HFF-Myc (cell line): ENCODE results near the gene COMT.
"Not testable (repeated sequence)": the region's sequence is repeated elsewhere in the genome, so short reads cannot be mapped to it uniquely, and the experiment has no call there.

Experiments
- DNase-seq: peaks from one replicate; pipeline ENCODE4 v3.0.0-alpha.2; 2011; ENCODE audit warnings: low read depth; ENCODE audit errors: extremely low read depth
- H3K4me3 ChIP-seq: replicated peaks from 2 replicates; pipeline ENCODE4 v1.5.1; 2011; ENCODE audit warnings: low read depth, mild to moderate bottlenecking, control low read depth, low read length
- CTCF ChIP-seq: IDR thresholded peaks from 2 replicates; pipeline ENCODE4 v1.5.1; 2012; ENCODE audit warnings: mild to moderate bottlenecking, low read depth, low read length, control low read depth; ENCODE audit errors: missing control alignments

Gene COMT

GRCh38 chr22:19903031-19903430, 38.5 kb upstream of the COMT start:
- DNase-seq = no peak
- TF ChIP-seq CTCF = no peak
- H3K4me3 ChIP-seq = no peak overlapping the region

GRCh38 chr22:19903513-19903912, 38.1 kb upstream of the COMT start:
- H3K4me3 ChIP-seq = no peak overlapping the region
- TF ChIP-seq CTCF = no peak
- no peak for DNase-seq

GRCh38 chr22:19904174-19904856, 37.3 kb upstream of the COMT start:
- H3K4me3 ChIP-seq = no peak overlapping the region
- no peak for DNase-seq
- no peak for TF ChIP-seq CTCF

DNA sequence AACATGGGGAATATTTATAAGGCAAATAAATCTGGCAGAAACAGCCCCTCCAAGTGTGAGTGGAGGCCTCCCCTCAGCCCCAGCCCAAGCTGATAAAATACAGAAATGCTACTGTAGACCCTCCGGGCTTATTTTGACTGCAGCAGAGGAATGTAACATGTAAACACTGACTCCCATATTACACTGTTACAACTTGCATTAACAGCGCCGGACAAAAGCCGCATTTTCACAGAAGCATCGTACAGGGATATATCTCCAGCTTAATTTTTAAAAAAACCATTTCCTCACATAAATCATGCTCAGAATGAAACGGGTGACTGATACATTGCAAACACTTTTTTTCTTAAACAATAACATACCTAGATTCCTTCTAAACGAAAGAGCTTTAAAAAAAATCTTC, 36.6 kb upstream of the COMT start:
- DNase-seq = no peak
- H3K4me3 ChIP-seq = no peak overlapping the region
- TF ChIP-seq CTCF = no peak

DNA sequence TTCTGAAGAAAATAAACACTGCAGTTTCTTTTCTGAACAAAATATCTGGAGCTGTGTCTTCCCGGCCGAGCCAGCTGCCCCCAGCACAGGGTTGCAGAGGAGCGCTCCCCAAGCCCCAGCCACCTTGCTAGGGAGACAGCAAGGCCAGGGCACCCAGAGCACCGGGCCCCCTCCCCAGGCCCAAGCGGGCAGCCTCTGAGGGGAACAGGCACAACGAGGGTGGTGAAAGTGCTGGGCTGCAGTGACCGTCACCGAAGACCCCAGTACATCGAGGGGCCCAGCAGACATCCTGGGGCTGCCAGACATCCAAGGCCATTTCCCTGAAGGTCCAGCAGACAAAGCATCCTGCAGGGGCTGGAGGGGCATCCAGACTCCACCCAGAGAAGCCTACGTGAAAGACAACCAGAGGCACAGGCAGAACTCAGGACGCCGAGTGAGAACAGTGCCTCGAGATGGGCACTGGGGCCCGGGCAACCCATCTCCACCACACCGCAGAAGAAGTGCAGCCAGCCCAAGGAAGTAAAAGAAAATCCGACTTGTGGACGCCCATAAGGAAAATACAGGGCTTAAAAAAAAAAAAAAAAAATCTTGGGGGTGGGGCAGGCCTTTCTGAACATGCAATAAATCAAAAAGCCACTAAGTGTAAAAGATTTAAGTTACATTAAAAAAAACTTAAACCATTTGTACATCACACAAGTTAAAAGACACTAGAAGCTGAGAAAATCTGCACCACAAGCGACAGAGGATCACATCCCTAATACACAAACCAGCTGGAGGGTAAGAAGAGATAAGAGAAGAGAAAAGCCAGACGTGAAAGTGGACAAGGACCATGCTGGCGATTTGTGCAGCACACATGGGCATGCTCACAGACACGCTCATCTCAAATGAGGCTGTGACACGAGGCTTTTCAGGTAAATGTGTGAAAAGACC, 36.0 kb upstream of the COMT start:
- TF ChIP-seq CTCF = no peak
- DNase-seq = no peak
- no peak overlapping the region for H3K4me3 ChIP-seq

- DNase-seq, H3K4me3 ChIP-seq: not testable (repeated sequence)
These were observed 34.7 kb upstream of the COMT start for GRCh38 chr22:19906864-19907263.

DNA sequence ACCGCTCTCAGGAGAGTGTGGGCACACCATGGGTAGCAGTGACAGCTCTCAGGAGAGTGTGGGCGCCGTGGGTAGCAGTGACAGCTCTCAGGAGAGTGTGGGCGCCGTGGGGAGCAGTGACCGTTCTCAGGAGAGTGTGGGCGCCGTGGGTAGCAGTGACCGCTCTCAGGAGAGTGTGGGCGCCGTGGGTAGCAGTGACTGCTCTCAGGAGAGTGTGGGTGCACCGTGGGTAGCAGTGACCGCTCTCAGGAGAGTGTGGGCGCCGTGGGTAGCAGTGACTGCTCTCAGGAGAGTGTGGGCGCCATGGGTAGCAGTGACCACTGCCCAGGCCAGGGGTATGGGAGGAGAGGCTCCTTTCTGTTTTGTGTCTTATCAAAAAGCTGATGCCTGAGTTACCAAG, 33.7 kb upstream of the COMT start:
- DNase-seq = not testable (repeated sequence)

More for the DNA sequence above, 33.7 kb upstream of the COMT start:
- H3K4me3 ChIP-seq = not testable (repeated sequence)
